Stimulated activated CD4-positive, alpha-beta T cell treated with anti-CD3 and anti-CD28 coated beads, Interleukin-15, amount 100 ng/mL, for 1 hour (primary cell): ENCODE results near the gene GPR148.
A peak's percentile ranks its signal among the peaks of the same experiment; 100 is the strongest.
"Not testable (repeated sequence)": the region's sequence is repeated elsewhere in the genome, so short reads cannot be mapped to it uniquely, and the experiment has no call there.

Source experiments
- DNase-seq, 2 donors: peaks; one replicate each; pipeline ENCODE4 v3.0.0-alpha.2; 2020; ENCODE audit warnings: low read depth in 1 of 2, low spot score in 1 of 2

The GPR148 gene, protein sequence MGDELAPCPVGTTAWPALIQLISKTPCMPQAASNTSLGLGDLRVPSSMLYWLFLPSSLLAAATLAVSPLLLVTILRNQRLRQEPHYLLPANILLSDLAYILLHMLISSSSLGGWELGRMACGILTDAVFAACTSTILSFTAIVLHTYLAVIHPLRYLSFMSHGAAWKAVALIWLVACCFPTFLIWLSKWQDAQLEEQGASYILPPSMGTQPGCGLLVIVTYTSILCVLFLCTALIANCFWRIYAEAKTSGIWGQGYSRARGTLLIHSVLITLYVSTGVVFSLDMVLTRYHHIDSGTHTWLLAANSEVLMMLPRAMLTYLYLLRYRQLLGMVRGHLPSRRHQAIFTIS

DNA sequence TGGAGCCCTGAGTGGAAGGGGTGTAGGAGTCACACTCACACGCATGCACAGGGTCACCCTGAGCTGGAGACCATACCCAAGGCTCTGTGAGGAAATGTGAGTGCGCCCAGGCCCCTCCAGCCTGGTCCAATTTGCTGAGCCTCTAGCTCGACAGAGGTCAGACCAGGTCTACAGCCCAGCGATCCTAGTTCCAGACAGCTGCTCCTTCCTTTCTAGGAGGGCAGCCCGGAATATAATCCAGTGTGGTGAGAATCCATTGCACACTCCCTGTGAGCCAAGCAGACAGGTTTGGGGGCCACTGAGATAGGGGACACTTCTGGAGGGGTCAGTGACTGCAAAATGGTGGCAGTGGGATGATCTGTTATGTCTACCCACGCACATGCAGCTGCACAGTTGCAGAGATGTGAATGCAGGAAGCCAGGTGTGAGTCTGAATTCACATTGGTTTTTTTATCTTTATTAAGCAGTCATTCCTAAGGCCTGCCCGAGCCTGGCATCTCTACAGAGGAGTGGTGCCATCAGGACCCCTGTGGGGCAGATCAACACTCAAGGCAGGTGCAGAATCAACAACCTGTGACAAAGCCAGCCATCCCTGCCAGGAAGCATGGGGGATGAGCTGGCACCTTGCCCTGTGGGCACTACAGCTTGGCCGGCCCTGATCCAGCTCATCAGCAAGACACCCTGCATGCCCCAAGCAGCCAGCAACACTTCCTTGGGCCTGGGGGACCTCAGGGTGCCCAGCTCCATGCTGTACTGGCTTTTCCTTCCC, at the start of gene GPR148:
Gene GPR148, plus strand, starts transcription at position 522 of the 768 bp plus-strand sequence. Its CDS starts 82 bp downstream, at position 604.
- DNase-seq = no peak

DNA sequence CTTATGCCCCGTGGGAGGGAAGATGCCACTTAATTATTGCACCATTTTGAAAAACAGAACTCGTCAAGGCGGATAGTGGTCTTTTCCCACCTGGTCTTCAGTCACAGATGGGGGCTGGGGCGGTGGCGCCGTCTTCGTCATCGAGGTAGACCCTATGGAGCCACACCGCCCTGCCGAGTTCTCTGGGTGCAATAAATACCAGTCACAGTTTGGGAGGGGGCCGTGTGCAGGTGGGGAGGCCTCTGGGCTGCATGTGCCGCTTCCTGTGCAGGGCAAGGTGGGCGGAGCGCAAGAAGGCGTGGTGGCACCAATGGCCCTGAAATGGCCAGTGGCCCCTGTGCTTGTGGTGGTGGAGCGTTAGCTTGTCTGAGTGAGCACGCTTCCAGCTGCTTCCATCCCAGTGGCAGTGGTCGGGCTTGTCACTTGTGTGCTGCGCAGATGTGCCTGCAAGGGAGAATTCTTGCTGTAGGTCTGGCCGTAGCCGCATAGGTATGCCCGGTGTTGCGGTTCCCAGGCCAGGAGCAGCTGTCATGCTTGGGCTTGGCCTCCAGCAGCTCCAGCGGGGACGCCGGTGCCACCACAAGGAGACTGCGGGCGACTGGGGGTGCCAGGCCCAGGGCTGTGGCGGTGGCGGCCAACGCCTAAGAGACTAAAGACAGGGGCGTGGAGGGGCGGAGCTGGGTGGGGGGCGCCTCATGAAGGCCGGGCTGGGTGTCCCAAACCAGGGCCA, 36.7 kb upstream of the GPR148 start:
- not testable (repeated sequence) for DNase-seq

GRCh38 chr2:130693474-130693873, 35.4 kb upstream of the GPR148 start:
- not testable (repeated sequence) for DNase-seq

GRCh38 chr2:130703250-130703649, 25.6 kb upstream of the GPR148 start:
- DNase-seq = not testable (repeated sequence)

- not testable (repeated sequence) for DNase-seq
These were observed 14.1 kb upstream of the GPR148 start for GRCh38 chr2:130714795-130715194.

GRCh38 chr2:130720036-130720435, 8.8 kb upstream of the GPR148 start:
- no peak for DNase-seq

GRCh38 chr2:130720528-130720927, 8.3 kb upstream of the GPR148 start:
- DNase-seq = no peak

GRCh38 chr2:130724455-130724854, 4.4 kb upstream of the GPR148 start:
- no peak for DNase-seq

- no peak for DNase-seq
These were observed 2.2 kb upstream of the GPR148 start for GRCh38 chr2:130726614-130727180.

- peak; percentile 76 to 77 for DNase-seq
These were observed 1.5 kb upstream of the GPR148 start for GRCh38 chr2:130727286-130727924.

- peak in 1 of 2 donors; percentile 9 for DNase-seq
These were observed 839 bp upstream of the GPR148 start for GRCh38 chr2:130728007-130728454.

GRCh38 chr2:130729322-130730299, 741 bp downstream of the GPR148 start:
- no peak for DNase-seq

GRCh38 chr2:130732257-130732656, 3.4 kb downstream of the GPR148 start:
- DNase-seq = not testable (repeated sequence)

- no peak for DNase-seq
These were observed 6.3 kb downstream of the GPR148 start for GRCh38 chr2:130735200-130735599.

DNA sequence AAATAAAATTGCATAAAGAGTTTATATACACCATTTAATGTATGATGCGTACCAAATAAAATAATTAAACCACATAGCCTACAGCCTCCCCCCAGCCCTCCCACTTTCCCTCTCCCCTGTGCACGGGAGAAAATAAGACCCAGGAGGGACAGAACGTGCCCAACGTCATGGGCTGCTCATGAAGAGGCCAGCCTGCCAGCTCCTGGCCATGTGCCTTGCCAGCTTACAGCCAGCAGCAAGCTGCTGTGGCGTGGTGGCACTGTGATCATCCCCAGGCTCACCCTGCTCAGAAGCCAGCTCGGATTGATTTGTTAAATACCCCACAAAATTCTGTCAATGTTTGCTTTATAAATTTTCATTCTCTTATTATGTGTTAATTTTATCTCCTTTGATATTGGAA, 7.6 kb downstream of the GPR148 start:
- DNase-seq = no peak

- no peak for DNase-seq
These were observed 8.7 kb downstream of the GPR148 start for GRCh38 chr2:130737592-130737991.

- no peak for DNase-seq
These were observed 11.8 kb downstream of the GPR148 start for GRCh38 chr2:130740671-130741070.

- DNase-seq = no peak
These were observed 14.4 kb downstream of the GPR148 start for GRCh38 chr2:130743278-130743677.

DNA sequence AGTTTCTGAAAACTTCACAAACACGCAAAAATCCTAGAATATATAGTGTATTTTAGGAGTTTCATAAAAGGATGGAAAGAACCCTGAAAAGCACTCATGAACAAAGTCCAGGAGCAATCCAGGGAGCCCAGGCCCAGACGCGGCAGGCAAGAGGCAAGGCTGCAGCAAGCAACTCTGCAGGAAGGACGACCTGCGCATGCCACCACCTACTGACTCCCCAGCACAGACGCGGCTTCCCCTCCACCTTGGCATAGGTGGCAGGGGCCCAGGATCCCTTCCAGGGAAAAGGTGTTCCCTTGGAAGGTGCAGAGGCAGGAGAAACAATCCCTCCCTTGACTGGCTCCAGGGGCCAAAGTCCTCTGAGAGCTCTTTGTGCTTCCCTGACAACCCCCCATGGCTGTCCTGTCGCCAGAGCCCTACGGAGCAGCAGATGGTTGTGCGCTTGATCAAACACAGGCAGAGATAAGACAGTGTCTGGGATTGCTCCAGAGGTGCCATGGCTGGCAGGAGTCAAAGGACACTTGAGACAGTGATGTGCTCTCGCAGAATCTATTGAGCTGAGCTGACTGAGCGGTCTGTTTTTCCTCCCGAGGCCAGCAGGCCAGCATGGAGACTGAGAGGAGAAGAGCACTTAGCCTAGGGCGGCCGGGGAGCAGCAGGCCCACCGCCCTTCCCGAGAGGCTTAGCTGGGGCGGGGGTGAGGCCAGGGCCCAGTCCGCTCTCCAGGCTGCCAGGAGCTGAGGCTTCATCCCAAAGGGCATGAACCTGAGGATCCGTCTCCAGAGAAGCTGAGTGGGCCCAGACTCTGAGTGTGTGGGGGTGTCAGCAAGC, 15.6 kb downstream of the GPR148 start:
- DNase-seq = no peak
